HepG2 (cell line): ENCODE measurements around the gene ANO9. TPM values are rescaled to one million over a fixed set of nuclear protein-coding genes. Genes with fewer than 3 reads are reported as not detected.
A peak's percentile ranks its signal among the peaks of the same experiment; 100 is the strongest.

Experiments
- CBX2 ChIP-seq, 2 experiments: fragments of 200-600 bp in 1 of 2; sonication (generic); formaldehyde crosslinking in 1 of 2; IDR thresholded peaks; 2 replicates each; pipeline versions ENCODE4 v1.7.0 to v1.8.1; 2018 to 2022; ENCODE audit warnings: low read depth in 2 of 2, low read length in 1 of 2, mild to moderate bottlenecking in 1 of 2, missing genetic modification reagents in 1 of 2
- ELF3 ChIP-seq: IDR thresholded peaks from 2 replicates; pipeline ENCODE4 v1.6.1; 2016; ENCODE audit warnings: missing genetic modification reagents, missing compliant biosample characterization
- MEIS2 ChIP-seq: sonication (generic); formaldehyde crosslinking; IDR thresholded peaks from 2 replicates; pipeline ENCODE4 v1.9.0; 2021; ENCODE audit warnings: mild to moderate bottlenecking, missing genetic modification reagents
- REL ChIP-seq: sonication (generic); formaldehyde crosslinking; conservative IDR thresholded peaks from 2 replicates; pipeline ENCODE4 v1.8.0; 2022; ENCODE audit warnings: mild to moderate bottlenecking, missing genetic modification reagents, moderate library complexity
- SMAD1 ChIP-seq: sonication (generic); formaldehyde crosslinking; IDR thresholded peaks from 2 replicates; pipeline ENCODE4 v1.4.0; 2020; ENCODE audit warnings: missing genetic modification reagents, low read depth, mild to moderate bottlenecking, borderline replicate concordance
- SOX5 ChIP-seq: IDR thresholded peaks from 2 replicates; pipeline ENCODE4 v1.6.1; 2016; ENCODE audit warnings: borderline replicate concordance
- ZFX ChIP-seq: sonication (generic); formaldehyde crosslinking; IDR thresholded peaks from 2 replicates; pipeline ENCODE4 v1.4.0; 2020; ENCODE audit warnings: mild to moderate bottlenecking, low read depth, missing genetic modification reagents, moderate library complexity
- ZNF17 ChIP-seq: sonication (generic); formaldehyde crosslinking; IDR thresholded peaks from 2 replicates; pipeline ENCODE4 v1.5.0; 2020; ENCODE audit warnings: mild to moderate bottlenecking, missing genetic modification reagents
- ZNF263 ChIP-seq: sonication (generic); formaldehyde crosslinking; IDR thresholded peaks from 2 replicates; pipeline ENCODE4 v1.4.0; 2020; ENCODE audit warnings: missing genetic modification reagents
- ZNF44 ChIP-seq: sonication (generic); formaldehyde crosslinking; IDR thresholded peaks from 2 replicates; pipeline ENCODE4 v1.5.1; 2020; ENCODE audit warnings: mild to moderate bottlenecking, missing genetic modification reagents
- ZNF747 ChIP-seq: sonication (generic); formaldehyde crosslinking; IDR thresholded peaks from 2 replicates; pipeline ENCODE4 v1.8.1; 2023; ENCODE audit warnings: missing genetic modification reagents, mild to moderate bottlenecking, borderline replicate concordance
- ZSCAN9 ChIP-seq: IDR thresholded peaks from 2 replicates; pipeline ENCODE4 v1.6.1; 2016; ENCODE audit warnings: borderline replicate concordance
- polyA plus RNA-seq, 8 experiments: library from polyadenylated mRNA; depleted of rRNA in 3 of 8; stranded (reverse) in 7 of 8; unstranded in 1 of 8; fragments of >200 nt; fragmentation: Illumina TruSeq in 4 of 8; extraction: Trizol in 4 of 8; gene quantifications; 2 replicates each; pipeline versions ENCODE4 v1.2.1 to v1.2.3, GENCODE V29; 2011 to 2016; ENCODE audit warnings: low read depth in 4 of 8, missing spikeins in 1 of 8, mixed read lengths in 1 of 8; ENCODE audit not compliant: insufficient read depth in 1 of 8
- total RNA-seq, 5 experiments: library from RNA; depleted of rRNA; stranded (reverse); fragments of >200 nt; fragmentation: Illumina TruSeq; extraction: Trizol; gene quantifications; 2 replicates each; pipeline ENCODE4 v1.2.3, GENCODE V29; 2016; ENCODE audit warnings: low read depth in 1 of 5
- TF ChIP-seq, protein P1 (sequence below): sonication (generic); formaldehyde crosslinking; IDR thresholded peaks from 2 replicates; pipeline ENCODE4 v1.4.0; 2020; ENCODE audit warnings: missing genetic modification reagents
- TF ChIP-seq, protein P2 (sequence below): sonication (generic); formaldehyde crosslinking; IDR thresholded peaks from 2 replicates; pipeline ENCODE4 v1.4.0; 2020; ENCODE audit warnings: missing genetic modification reagents
- TF ChIP-seq, protein P3 (sequence below): sonication (generic); formaldehyde crosslinking; IDR thresholded peaks from 2 replicates; pipeline ENCODE4 v1.8.1; 2023; ENCODE audit warnings: mild to moderate bottlenecking, moderate library complexity, missing genetic modification reagents
- TF ChIP-seq, protein P4 (sequence below): sonication (generic); formaldehyde crosslinking; IDR thresholded peaks from 2 replicates; pipeline ENCODE4 v1.5.1; 2020; ENCODE audit warnings: mild to moderate bottlenecking, missing genetic modification reagents

The ANO9 gene
- total and polyA plus RNA-seq, 2 of the 13 experiments (the other 11 are each of a cell fraction or from before 2014, with no cell fraction given): 8.9 to 14.3 TPM

DNA sequence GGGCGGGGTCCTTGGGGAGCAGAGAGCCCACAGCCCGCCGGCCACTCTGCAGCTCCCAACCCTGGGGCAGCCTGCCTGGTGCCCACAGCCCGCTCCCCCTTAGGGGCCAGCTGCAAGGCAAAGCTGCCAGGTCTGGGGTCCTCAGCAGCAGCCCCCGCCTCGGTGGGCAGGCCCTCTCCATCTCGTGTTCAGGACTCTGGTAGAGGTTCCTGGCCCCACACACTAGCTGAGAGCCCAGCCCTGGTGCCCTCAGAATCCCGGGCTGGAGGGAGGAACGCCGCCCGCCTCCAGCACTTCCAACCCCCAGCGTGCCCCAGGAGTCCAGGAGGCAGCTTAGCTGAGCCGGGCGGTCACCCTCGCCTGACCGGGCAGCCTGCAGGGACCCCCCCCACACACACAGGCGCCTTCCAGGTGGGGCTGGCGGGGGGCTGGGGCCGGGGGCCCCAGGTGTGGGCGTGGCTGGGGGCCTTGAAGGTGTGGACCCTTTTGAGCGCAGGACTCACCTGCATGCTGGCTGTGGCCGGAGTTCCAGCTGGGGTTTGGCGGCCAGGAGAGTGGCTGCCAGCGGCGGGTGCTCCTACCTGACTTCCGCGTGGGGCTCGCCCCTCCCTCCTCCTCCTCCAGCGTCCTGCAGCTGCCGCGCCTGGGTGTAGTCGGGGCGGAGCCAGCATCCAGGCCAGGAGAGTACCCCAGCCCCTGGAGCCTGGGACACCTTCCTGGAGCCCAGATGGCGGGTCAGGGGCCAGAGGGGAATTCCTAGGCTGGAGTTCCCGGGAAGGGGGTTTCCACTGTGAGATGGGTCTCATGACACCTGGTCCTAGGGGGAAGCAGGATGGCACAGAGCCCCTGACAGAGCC is at the start of gene ANO9 (continued):
- TF ChIP-seq, protein P1, sequence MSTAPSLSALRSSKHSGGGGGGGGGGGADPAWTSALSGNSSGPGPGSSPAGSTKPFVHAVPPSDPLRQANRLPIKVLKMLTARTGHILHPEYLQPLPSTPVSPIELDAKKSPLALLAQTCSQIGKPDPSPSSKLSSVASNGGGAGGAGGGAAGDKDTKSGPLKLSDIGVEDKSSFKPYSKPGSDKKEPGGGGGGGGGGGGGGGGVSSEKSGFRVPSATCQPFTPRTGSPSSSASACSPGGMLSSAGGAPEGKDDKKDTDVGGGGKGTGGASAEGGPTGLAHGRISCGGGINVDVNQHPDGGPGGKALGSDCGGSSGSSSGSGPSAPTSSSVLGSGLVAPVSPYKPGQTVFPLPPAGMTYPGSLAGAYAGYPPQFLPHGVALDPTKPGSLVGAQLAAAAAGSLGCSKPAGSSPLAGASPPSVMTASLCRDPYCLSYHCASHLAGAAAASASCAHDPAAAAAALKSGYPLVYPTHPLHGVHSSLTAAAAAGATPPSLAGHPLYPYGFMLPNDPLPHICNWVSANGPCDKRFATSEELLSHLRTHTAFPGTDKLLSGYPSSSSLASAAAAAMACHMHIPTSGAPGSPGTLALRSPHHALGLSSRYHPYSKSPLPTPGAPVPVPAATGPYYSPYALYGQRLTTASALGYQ (CRISPR knock-in tag): no peak
- TF ChIP-seq ZNF747 (CRISPR knock-in tag) (no peak), ZNF263 (CRISPR knock-in tag) (peak; percentile 74), ZNF44 (CRISPR knock-in tag) (no peak), CBX2 (IDR thresholded peaks at IDR 0.05; ENCODE audit: low read depth, low read length) (no peak), CBX2 (CRISPR knock-in tag; IDR thresholded peaks at IDR 0.05; ENCODE audit: low read depth) (no peak), ZFX (no peak), ZSCAN9 (CRISPR knock-in tag) (no peak), ZNF17 (CRISPR knock-in tag) (no peak), SMAD1 (CRISPR knock-in tag) (no peak), ELF3 (CRISPR knock-in tag) (peak; percentile 56), SOX5 (CRISPR knock-in tag) (no peak), MEIS2 (no peak), REL (CRISPR knock-in tag) (no peak)
- TF ChIP-seq, protein P2, sequence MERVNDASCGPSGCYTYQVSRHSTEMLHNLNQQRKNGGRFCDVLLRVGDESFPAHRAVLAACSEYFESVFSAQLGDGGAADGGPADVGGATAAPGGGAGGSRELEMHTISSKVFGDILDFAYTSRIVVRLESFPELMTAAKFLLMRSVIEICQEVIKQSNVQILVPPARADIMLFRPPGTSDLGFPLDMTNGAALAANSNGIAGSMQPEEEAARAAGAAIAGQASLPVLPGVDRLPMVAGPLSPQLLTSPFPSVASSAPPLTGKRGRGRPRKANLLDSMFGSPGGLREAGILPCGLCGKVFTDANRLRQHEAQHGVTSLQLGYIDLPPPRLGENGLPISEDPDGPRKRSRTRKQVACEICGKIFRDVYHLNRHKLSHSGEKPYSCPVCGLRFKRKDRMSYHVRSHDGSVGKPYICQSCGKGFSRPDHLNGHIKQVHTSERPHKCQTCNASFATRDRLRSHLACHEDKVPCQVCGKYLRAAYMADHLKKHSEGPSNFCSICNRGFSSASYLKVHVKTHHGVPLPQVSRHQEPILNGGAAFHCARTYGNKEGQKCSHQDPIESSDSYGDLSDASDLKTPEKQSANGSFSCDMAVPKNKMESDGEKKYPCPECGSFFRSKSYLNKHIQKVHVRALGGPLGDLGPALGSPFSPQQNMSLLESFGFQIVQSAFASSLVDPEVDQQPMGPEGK (CRISPR knock-in tag): peak; percentile 80
- TF ChIP-seq, protein P3, sequence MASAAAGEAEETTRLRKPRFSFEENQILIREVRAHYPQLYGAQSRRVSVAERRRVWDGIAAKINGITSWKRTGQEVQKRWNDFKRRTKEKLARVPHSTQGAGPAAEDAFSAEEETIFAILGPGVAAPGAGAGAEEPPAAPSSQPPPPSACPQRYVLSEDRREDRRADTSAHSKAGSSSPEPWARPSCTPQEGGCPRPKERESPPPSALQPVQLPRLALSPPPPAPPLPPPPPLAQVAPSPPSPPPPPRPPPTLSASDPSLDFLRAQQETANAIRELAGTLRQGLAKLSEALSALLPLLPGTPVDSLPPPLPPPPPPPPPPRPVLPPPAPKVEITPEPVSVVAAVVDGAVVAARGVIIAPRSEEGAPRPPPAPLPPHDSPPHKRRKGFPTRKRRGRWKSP (CRISPR knock-in tag): no peak
- TF ChIP-seq, protein P4, sequence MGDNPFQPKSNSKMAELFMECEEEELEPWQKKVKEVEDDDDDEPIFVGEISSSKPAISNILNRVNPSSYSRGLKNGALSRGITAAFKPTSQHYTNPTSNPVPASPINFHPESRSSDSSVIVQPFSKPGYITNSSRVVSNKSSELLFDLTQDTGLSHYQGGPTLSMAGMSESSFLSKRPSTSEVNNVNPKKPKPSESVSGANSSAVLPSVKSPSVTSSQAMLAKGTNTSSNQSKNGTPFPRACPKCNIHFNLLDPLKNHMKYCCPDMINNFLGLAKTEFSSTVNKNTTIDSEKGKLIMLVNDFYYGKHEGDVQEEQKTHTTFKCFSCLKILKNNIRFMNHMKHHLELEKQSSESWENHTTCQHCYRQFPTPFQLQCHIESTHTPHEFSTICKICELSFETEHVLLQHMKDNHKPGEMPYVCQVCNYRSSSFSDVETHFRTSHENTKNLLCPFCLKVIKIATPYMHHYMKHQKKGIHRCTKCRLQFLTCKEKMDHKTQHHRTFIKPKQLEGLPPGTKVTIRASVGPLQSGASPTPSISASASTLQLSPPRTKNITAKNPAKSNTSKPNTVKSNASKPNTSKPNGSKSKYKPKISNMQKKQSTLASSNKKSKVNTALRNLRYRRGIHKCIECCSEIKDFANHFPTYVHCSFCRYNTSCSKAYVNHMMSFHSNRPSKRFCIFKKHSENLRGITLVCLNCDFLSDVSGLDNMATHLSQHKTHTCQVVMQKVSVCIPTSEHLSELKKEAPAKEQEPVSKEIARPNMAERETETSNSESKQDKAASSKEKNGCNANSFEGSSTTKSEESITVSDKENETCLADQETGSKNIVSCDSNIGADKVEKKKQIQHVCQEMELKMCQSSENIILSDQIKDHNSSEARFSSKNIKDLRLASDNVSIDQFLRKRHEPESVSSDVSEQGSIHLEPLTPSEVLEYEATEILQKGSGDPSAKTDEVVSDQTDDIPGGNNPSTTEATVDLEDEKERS (CRISPR knock-in tag): no peak
